ENCODE data around the gene CD300LB. TPM values are rescaled to one million over a fixed set of nuclear protein-coding genes. Genes with fewer than 3 reads are reported as not detected.

Gene CD300LB
- total RNA-seq, 3 donors from 2014 or later, result 0.27 to 0.28 TPM; not detected in 1

GRCh38 chr17:74546586-74546985 is 15.3 kb upstream of the CD300LB start:
- Histone ChIP-seq H3K9me3 (no peaks in the 10 kb centered on the region), H3K4me3 (no peak overlapping the region), H3K36me3 (ENCODE audit: low read depth) (no peaks in the 10 kb centered on the region), H3K4me1 (ENCODE audit: low read depth) (no peaks in the 10 kb centered on the region)
- intact Hi-C loops (cut with DNase I, micrococcal nuclease), result no loop called here
- no peak for TF ChIP-seq CTCF (IDR thresholded peaks at IDR 0.05)
- ATAC-seq (no peak), DNase-seq (no peak)

GRCh38 chr17:74545843-74546230 is 14.6 kb upstream of the CD300LB start, which contains the start of gene CD300C:
Gene CD300C (minus strand): TSS chr17:74546115. CDS start chr17:74545782, 333 bp downstream.
- intact Hi-C loops (cut with DNase I, micrococcal nuclease), result no loop called here
- peak; percentile 56 for ATAC-seq
- Histone ChIP-seq H3K36me3 (ENCODE audit: low read depth) (no peaks in the 10 kb centered on the region), H3K4me3 (no peak within 1 kb of the TSS), H3K4me1 (ENCODE audit: low read depth) (no peaks in the 10 kb centered on the region), H3K9me3 (no peaks in the 10 kb centered on the region)
- TF ChIP-seq CTCF (IDR thresholded peaks at IDR 0.05), result no peak
- DNase-seq, result peak in 1 of 3 donors; percentile 29

GRCh38 chr17:74544991-74545842 is 13.9 kb upstream of the CD300LB start:
- ATAC-seq (no peak), DNase-seq (no peak)
- Histone ChIP-seq H3K4me3 (no peak overlapping the region), H3K36me3 (ENCODE audit: low read depth) (no peaks in the 10 kb centered on the region), H3K9me3 (no peaks in the 10 kb centered on the region), H3K4me1 (ENCODE audit: low read depth) (no peaks in the 10 kb centered on the region)
- intact Hi-C loops (cut with DNase I, micrococcal nuclease), result no loop called here
- no peak for TF ChIP-seq CTCF (IDR thresholded peaks at IDR 0.05)

- no peaks in the 10 kb centered on the region for H3K9me3 ChIP-seq
- no peak overlapping the region for H3K4me3 ChIP-seq
- TF ChIP-seq CTCF (IDR thresholded peaks at IDR 0.05), result no peak
- ATAC-seq, result no peak
- no peaks in the 10 kb centered on the region for H3K36me3 ChIP-seq (ENCODE audit: low read depth)
- intact Hi-C loops (cut with DNase I, micrococcal nuclease), result no loop called here
- no peaks in the 10 kb centered on the region for H3K4me1 ChIP-seq (ENCODE audit: low read depth)
- no peak for DNase-seq
Observed at GRCh38 chr17:74543891-74544760, 12.9 kb upstream of the CD300LB start.

GRCh38 chr17:74543406-74543805 is 12.1 kb upstream of the CD300LB start:
- Histone ChIP-seq H3K4me1 (ENCODE audit: low read depth) (no peaks in the 10 kb centered on the region), H3K36me3 (ENCODE audit: low read depth) (no peaks in the 10 kb centered on the region), H3K4me3 (no peak overlapping the region), H3K9me3 (no peaks in the 10 kb centered on the region)
- no peak for DNase-seq
- TF ChIP-seq CTCF (IDR thresholded peaks at IDR 0.05), result no peak
- intact Hi-C loops (cut with DNase I, micrococcal nuclease), result no loop called here
- no peak for ATAC-seq
